HepG2 (cell line): ENCODE measurements around the gene PSMA3. TPM values are rescaled to one million over a fixed set of nuclear protein-coding genes. Genes with fewer than 3 reads are reported as not detected.

Experiments used
- PITX1 ChIP-seq: sonication (generic); formaldehyde crosslinking; IDR thresholded peaks from 2 replicates; pipeline ENCODE4 v1.5.1; 2020; ENCODE audit warnings: mild to moderate bottlenecking, missing genetic modification reagents
- SRSF9 ChIP-seq: fragments of 200-400 bp; formaldehyde crosslinking; IDR thresholded peaks from 2 replicates; pipeline ENCODE4 v1.6.1; 2018; ENCODE audit warnings: borderline replicate concordance, mild to moderate bottlenecking, low read depth, low read length; ENCODE audit not compliant: insufficient read depth, poor library complexity, severe bottlenecking
- polyA plus RNA-seq, 8 experiments: library from polyadenylated mRNA; depleted of rRNA in 3 of 8; stranded (reverse) in 7 of 8; unstranded in 1 of 8; fragments of >200 nt; fragmentation: Illumina TruSeq in 4 of 8; extraction: Trizol in 4 of 8; gene quantifications; 2 replicates each; pipeline versions ENCODE4 v1.2.1 to v1.2.3, GENCODE V29; 2011 to 2016; ENCODE audit warnings: low read depth in 4 of 8, missing spikeins in 1 of 8, mixed read lengths in 1 of 8; ENCODE audit not compliant: insufficient read depth in 1 of 8
- total RNA-seq, 5 experiments: library from RNA; depleted of rRNA; stranded (reverse); fragments of >200 nt; fragmentation: Illumina TruSeq; extraction: Trizol; gene quantifications; 2 replicates each; pipeline ENCODE4 v1.2.3, GENCODE V29; 2016; ENCODE audit warnings: low read depth in 1 of 5
- TF ChIP-seq, protein P1 (sequence below): sonication (generic); formaldehyde crosslinking; IDR thresholded peaks from 2 replicates; pipeline ENCODE4 v1.4.0; 2020; ENCODE audit warnings: missing genetic modification reagents
- TF ChIP-seq, protein P2 (sequence below): sonication (generic); IDR thresholded peaks from 2 replicates; pipeline ENCODE4 v1.6.1; 2016; ENCODE audit warnings: low read depth, borderline replicate concordance
- TF ChIP-seq, protein P3 (sequence below): sonication (generic); formaldehyde crosslinking; IDR thresholded peaks from 2 replicates; pipeline ENCODE4 v1.4.0; 2020; ENCODE audit warnings: missing genetic modification reagents, mild to moderate bottlenecking, borderline replicate concordance

Gene PSMA3
- total and polyA plus RNA-seq, 2 of the 13 experiments (the other 11 are each of a cell fraction or from before 2014, with no cell fraction given), result 232 to 275 TPM

DNA sequence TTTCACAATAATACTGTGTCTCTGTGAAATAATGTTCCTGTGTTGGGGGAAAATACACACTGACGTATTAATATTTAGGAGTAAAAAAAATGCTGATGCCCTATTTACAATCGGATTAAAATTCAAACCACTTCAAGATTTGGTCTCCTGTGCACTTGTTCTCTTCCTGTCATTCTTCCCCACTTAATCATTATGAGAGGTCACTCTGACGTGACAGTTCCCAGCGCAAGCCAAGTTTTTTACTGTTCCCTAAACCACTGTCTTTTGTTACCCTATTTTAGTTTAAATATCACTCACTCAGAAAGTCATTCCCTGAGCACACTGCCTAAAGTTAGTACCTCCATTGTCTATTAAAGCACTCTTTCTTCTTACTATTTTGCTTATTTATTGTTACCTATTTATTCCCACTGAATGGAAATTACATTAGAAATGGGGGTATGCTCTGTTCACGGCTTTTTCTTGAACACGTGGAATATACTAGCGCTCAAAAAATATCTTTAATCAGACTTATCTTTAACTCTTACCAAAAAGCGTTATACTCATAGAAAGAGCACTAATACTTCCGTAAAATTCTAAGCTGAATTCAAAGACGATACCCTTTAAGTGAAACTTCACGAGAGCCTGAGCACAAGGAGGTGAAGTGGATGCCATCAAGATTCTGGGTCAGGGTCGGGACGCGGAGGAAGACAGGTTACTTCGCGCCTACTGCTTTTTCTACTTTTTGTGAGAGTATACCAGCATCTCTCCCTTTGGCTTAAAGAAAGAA is 670 bp upstream of the PSMA3 start (continued):
- TF ChIP-seq, protein P1, sequence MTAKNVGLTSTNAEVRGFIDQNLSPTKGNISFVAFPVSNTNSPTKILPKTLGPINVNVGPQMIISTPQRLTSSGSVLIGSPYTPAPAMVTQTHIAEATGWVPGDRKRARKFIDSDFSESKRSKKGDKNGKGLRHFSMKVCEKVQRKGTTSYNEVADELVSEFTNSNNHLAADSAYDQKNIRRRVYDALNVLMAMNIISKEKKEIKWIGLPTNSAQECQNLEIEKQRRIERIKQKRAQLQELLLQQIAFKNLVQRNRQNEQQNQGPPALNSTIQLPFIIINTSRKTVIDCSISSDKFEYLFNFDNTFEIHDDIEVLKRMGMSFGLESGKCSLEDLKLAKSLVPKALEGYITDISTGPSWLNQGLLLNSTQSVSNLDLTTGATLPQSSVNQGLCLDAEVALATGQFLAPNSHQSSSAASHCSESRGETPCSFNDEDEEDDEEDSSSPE (CRISPR knock-in tag), result no peak
- TF ChIP-seq PITX1 (0 out of 2 replicates have a peak, but pooled peaks have one; percentile 23), SRSF9 (no peak)
- TF ChIP-seq, protein P2, sequence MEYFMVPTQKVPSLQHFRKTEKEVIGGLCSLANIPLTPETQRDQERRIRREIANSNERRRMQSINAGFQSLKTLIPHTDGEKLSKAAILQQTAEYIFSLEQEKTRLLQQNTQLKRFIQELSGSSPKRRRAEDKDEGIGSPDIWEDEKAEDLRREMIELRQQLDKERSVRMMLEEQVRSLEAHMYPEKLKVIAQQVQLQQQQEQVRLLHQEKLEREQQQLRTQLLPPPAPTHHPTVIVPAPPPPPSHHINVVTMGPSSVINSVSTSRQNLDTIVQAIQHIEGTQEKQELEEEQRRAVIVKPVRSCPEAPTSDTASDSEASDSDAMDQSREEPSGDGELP, result no peak
- TF ChIP-seq, protein P3, sequence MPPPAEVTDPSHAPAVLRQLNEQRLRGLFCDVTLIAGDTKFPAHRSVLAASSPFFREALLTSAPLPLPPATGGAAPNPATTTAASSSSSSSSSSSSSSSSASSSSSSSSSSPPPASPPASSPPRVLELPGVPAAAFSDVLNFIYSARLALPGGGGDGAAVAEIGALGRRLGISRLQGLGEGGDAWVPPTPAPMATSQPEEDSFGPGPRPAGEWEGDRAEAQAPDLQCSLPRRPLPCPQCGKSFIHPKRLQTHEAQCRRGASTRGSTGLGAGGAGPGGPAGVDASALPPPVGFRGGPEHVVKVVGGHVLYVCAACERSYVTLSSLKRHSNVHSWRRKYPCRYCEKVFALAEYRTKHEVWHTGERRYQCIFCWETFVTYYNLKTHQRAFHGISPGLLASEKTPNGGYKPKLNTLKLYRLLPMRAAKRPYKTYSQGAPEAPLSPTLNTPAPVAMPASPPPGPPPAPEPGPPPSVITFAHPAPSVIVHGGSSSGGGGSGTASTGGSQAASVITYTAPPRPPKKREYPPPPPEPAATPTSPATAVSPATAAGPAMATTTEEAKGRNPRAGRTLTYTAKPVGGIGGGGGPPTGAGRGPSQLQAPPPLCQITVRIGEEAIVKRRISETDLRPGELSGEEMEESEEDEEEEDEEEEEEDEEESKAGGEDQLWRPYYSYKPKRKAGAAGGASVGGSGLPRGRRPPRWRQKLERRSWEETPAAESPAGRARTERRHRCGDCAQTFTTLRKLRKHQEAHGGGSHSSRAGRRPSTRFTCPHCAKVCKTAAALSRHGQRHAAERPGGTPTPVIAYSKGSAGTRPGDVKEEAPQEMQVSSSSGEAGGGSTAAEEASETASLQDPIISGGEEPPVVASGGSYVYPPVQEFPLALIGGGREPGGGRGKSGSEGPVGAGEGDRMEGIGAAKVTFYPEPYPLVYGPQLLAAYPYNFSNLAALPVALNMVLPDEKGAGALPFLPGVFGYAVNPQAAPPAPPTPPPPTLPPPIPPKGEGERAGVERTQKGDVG, result no peak
